GM10847 (cell line): ENCODE data around the gene PRKAR2A.

Source experiments
- POLR2A ChIP-seq: IDR thresholded peaks from 2 replicates; pipeline ENCODE4 v1.6.1; 2011; ENCODE audit not compliant: insufficient read length; ENCODE audit errors: extremely low read depth

Gene PRKAR2A

GRCh38 chr3:48847504-48848423, at the start of gene PRKAR2A:
Gene PRKAR2A, minus strand, starts transcription at chr3:48847874. Its CDS starts 278 bp downstream, at chr3:48847596.
- peak; percentile 70 for TF ChIP-seq POLR2A

- TF ChIP-seq POLR2A, result no peak
Observed at GRCh38 chr3:48896936-48897335, 49.3 kb upstream of the PRKAR2A start.

- TF ChIP-seq POLR2A, result no peak
Observed at GRCh38 chr3:48894516-48894915, 46.8 kb upstream of the PRKAR2A start.

GRCh38 chr3:48891606-48892005, 43.9 kb upstream of the PRKAR2A start:
- no peak for TF ChIP-seq POLR2A

- no peak for TF ChIP-seq POLR2A
Observed at GRCh38 chr3:48885753-48886152, 38.1 kb upstream of the PRKAR2A start.

GRCh38 chr3:48881652-48882114, 34.0 kb upstream of the PRKAR2A start:
- TF ChIP-seq POLR2A, result no peak

- no peak for TF ChIP-seq POLR2A
Observed at GRCh38 chr3:48881006-48881405, 33.3 kb upstream of the PRKAR2A start.

GRCh38 chr3:48879994-48880377, 32.3 kb upstream of the PRKAR2A start:
- TF ChIP-seq POLR2A, result no peak

GRCh38 chr3:48879307-48879993, 31.8 kb upstream of the PRKAR2A start:
- TF ChIP-seq POLR2A, result no peak

GRCh38 chr3:48877671-48878070, 30.0 kb upstream of the PRKAR2A start:
- TF ChIP-seq POLR2A, result no peak

GRCh38 chr3:48863122-48863521, 15.4 kb upstream of the PRKAR2A start:
- TF ChIP-seq POLR2A, result no peak

- TF ChIP-seq POLR2A, result no peak
Observed at GRCh38 chr3:48859206-48859605, 11.5 kb upstream of the PRKAR2A start.

- TF ChIP-seq POLR2A, result no peak
Observed at GRCh38 chr3:48858709-48859108, 11.0 kb upstream of the PRKAR2A start.

GRCh38 chr3:48857641-48858040, 10.0 kb upstream of the PRKAR2A start:
- TF ChIP-seq POLR2A, result no peak

GRCh38 chr3:48856469-48856868, 8.8 kb upstream of the PRKAR2A start:
- TF ChIP-seq POLR2A, result no peak

- no peak for TF ChIP-seq POLR2A
Observed at GRCh38 chr3:48855681-48856447, 8.2 kb upstream of the PRKAR2A start.

- no peak for TF ChIP-seq POLR2A
Observed at GRCh38 chr3:48852151-48852550, 4.5 kb upstream of the PRKAR2A start.
